HG03159 (cell line): ENCODE results near the gene BABAM2.
"Not testable (repeated sequence)": the region's sequence is repeated elsewhere in the genome, so short reads cannot be mapped to it uniquely, and the experiment has no call there.

Experiments
- ATAC-seq: cut with Tn5 transposase; IDR thresholded peaks from one replicate; pipeline ENCODE4 v1.9.1; 2021; ENCODE audit warnings: mild to moderate bottlenecking, moderate library complexity; ENCODE audit not compliant: unreplicated experiment

The BABAM2 gene

DNA sequence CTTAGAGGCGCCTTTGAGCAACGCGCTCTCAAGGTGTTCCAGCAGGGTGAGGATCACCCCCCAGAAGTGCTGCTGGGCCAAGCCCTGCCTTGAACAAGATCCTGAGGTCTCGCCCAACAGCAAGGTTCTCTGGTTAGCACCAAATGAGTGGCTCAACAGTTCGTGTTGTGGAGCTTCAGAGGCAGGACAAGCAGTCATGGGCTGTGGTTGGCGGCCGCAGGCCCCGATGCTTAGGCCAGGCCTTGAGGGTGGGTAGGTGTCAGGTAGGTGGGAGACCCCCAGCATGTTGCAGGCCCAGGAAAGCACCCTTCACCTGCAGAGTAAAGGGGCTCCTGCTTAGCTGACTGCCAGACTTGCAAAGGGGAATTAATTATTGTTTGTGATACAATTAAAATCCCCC, 431.9 kb downstream of the BABAM2 start:
- no peak for ATAC-seq

DNA sequence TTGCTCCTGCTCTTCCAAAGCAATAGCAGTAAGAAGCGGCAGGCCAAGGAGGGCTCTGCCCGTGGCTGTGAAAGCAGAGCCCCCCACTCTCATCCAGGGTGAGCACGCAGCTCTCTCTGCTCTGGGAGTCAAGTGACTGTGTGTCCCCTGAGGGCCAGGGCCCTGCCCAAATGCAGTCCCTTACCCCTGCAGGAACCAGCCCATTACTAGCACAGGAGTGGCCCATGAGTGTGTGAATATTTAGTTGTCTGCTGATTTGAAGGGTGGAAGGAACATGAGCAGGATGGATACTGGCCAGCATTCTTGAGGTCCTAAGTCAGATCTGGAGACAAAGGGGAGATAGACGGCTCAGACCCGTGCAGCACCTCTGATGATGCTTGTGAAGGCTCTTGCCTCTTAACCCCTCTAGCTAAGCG, 432.5 kb downstream of the BABAM2 start:
- ATAC-seq = no peak

DNA sequence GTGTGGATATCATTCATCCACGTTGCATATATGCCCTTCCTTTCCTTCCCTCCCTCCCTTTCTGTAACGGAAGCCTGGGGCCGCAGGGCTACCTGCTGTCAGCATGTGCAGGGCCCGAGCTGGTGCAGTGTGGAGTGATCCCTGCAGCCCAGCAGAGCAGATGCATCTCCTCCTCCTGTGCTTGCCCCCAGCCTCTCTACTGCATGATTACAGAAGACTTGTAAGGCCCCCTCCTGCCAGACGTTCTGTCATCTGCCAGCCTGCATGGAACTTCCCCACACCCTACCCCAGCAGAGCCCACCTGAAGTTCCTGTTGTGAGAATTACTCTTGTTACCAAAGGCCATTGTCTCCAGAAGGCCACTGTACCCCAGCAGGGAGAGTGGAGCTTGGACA, 434.6 kb downstream of the BABAM2 start:
- no peak for ATAC-seq

DNA sequence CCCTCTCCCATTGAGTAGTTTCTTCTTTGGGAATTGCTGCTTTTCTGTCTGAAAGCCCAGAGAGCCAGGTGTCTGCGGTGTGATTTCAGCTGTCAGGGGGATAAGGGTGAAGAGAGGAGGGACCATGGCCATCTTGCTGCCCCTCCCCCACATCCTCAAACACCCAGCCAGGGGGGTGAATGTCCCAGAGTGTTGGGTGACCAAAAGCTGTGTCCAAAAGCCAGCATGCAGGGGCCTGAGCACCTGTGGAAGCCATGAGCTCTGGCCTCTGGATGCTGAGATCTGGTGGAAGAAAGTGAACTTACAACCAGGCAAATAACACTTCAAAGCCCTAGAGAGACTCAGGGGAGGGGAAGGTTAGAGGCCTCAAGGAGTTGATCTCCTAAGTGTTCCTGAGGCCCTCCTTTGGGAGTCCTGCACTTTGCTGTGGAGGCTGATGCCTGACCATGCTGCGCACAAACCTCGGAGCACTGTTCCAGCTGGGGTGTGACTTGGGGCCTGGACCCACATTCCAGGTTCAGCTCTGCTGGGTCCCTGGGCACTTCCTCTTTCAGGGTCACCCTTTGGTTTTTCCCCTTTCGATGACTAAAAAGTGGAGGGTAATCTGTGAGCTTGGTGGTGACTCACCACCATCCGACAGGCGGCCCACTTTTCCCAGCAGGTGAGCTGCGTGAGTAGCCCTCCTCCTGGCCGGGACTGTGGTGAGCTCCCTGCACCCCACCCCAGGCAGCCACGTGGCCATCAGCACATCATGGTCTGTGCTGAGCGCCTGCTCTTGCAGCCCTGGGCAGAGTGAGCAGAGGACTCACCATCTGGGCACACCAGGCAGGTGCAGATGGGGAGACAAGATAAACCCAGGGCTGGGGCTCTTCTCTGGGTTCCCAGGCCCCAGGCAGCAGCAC, 435.3 kb downstream of the BABAM2 start:
- no peak for ATAC-seq

DNA sequence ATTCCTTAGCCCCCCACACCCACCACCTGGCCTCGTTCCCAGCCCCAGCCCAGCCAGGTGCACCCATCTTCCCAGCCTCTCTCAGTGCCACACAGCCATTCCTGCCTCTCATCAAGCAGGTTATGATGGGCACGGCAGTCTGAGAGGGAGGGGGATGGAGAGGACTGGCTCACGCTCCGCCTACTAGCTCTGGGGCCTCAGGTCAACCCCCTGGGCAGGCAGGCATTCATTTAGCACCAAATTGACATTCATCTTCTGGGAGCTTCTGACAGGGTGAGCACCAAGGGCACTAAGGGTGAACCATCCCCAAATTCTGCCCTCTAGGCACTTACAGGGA, 435.9 kb downstream of the BABAM2 start:
- ATAC-seq = no peak

DNA sequence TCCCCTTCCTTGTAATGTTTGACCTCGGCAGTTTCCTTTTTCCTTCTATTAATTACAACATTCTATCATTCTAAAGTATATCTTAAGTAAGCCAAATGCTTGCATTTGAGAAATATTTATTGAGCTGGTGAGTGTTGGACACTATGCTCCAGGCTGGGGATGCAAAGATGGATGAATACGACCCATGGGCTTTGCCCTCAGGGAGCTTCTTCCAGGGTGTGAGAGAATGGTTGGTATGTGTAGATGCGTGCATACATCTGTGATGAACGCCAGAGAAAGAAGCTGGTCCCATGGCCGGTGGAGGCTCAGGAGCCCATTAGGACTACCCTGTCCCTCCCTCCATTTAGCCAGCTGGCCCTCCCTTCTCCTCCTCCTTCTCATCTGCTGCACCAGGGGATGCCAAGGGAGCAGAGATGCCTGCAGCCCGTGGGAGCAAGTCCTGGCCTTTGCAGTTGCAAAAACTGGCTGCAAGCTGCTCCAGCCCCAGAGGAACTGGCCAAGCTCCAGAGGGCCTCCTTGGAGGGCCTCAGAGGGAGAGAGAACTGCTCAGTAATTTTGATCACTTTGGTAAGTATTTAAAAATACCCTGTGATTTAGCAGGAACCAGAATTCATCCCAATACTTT, 436.5 kb downstream of the BABAM2 start:
- no peak for ATAC-seq

DNA sequence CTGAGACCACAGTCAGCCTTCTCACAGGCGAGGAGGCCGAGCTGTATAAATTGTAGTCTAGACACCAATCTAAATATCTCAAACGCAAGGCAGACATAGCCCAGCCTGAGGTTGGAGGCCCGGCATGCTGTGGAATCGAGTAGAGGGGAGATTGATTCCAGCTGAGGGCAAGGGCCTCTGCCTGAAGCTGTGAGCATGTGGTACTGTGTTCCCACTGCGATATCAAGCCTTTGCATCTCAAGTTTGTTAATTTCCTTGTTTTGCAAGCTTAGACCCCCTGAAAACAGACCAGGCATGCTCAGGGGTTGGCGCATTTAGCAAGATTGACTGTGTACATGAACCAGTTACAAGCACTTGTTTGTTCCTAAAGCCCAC, 437.0 kb downstream of the BABAM2 start:
- no peak for ATAC-seq

DNA sequence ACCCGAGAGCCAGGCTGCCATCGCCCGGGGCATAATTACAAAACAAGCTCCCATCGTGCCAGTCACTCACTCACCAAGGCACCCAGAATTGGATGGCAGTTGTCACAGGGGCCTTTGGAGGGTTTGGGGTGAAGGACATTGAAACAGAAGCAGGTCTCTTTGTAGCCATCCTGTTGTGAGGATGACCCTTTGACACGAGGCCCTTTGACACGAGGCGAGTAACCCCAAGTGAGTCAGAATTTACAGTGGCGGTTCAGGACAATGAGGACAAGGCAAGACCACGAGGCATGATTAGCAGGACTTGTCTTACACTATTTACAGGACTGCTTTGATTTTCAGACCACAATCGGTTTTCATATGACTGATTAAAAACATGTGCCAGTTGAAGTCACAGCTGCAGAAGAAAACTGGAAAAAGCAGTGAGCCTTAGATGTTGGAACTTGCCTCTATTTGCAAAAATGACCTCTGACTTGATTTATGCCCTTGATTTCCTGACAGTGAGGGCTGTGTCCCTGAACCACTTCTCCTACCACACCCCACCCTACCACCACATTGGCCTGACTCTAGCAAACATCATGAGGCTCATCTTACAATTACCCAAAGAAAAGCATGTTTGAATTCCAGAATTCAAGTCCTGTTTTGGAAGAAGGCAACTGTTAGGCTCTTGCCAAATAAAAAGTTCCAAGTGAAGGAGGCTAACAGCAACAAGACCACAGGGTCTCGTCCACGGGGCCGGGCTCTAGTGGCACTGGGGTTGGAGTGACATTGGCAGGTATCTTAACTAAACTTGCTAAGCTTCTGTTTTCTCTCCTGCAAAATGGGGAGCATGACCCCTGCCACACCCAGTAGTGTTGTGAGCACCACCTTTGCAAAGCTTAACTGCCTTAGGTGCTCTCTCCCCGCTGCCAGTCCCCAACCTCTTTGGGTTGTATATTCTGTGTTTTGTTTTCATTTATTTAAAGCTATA, 437.7 kb downstream of the BABAM2 start:
- no peak for ATAC-seq

DNA sequence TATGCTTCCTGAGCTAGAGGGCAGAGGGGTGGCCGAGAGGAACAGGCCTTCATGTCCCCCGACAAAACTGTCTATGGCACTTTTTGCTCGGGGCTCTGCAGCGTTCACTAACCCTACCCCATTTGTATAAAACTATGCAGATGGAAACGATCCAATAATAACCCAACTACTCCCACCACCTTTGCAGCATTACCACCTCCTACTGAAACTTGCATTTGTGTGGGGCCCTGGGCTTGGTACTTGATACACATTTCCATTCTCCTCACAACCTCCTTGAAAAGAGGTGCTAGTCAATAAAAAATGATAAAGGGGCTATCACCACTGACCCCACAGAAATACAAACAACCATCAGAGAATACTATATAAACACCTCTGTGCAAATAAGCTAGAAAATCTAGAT, 438.7 kb downstream of the BABAM2 start:
- ATAC-seq = no peak

DNA sequence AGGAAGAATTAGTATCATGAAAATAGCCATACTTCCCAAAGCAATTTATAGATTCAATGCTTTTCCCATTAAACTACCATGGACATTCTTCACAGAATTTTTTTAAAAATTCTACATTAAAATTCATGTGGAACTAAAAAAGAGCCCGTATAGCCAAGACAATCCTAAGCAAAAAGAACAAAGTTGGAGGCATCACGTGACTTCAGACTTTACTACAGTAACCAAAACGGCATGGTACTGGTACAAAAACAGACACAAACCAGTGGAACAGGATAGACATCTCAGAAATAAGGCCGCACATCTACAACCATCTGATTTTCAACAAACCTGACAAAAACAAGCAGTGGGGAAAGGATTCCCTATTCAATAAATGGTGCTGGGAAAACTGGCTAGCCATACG, 440.2 kb downstream of the BABAM2 start:
- not testable (repeated sequence) for ATAC-seq

DNA sequence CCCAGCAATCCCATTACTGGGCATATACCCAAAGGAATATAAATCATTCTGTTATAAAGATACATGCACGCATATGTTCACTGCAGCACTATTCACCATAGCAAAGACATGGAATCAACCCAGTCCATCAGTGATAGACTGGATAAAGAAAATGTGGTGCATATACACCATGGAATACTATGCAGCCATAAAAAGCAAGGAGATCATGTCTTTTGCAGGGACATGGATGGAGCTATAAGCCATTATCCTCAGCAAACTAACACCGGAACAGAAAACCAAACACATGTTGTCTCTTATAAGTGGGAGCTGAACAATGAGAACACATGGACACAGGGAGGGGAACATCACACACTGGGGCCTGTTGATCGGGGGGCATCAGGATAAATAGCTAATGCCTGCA, 441.3 kb downstream of the BABAM2 start:
- not testable (repeated sequence) for ATAC-seq

DNA sequence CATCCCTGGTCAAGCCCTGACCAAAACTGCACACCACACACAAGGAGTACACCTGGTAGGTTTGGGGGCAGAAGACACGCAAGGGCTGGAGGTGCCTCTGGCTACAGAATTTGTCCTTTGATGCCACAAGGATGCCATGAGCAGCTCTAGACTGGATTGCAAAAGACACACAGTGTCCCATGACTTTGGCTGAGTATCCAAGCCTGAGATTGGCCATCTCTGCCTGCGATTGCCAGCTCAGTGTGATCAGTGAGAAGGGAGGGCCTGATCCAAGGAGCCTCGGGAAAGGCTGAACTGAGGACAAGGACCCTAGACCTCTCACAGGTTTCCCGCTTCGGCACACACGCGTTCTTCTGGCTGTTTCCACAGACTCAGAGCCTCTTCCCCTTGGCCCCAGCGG, 442.2 kb downstream of the BABAM2 start:
- no peak for ATAC-seq

DNA sequence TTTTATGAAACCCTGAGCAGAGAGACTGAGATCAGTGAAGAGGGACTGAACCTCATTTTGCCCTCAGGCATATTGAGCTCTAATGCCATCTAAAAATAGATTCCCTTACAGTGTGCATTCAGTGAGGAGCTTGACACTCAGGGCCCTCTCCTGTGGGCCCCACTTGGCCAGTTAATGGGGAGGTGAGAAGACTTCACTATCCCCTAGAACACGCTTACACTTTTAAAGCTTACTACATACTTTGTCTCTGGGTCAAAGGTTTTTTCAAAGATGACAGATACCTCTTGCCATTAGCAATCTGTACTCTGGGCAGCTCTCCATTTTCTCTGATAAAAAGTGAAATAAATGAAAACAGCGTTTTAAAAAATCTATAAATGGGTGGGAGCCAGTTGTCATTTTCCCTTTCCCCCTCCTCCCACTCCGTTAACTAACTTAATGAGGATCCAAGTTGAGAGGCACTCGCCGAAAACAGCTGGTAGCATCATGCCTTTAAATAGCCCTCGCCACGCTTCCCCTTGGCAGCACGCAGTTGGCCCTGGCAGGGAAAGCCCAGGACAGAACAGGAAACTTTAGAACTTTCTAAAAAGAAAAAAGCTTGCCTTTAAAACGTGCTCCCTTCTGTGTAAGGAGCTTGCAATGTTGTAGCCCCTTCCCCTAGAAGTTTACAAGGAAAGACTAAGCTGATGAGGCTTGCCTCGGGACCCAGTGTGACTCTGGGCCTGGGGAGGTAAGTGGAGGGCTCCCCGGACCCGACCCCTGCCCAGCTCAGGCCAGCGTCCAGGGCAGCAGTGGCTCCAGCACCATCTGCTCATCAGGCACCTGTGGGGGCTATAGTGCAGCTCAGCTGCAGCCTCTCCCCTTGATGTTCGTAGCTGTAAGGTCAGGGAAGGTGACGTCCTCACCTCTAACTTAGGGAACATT, 443.3 kb downstream of the BABAM2 start:
- no peak for ATAC-seq

DNA sequence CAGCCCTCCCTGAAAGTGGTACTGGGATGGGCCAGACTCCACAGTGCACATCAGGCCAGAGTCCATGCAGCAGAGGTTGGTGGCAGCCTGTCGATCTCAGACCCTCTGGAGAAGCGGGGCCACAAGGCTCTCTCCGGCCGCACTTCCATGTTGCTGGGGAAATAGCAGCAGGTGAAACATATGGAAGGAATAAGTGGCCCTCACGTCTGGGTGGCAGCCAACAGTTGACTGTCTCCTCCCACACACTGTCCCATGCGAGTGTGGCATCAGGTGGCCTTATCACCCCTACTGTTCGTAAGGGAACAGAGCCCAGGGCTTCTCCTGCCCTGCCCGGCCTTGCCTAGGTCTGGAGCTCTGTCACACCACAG, 444.0 kb downstream of the BABAM2 start:
- no peak for ATAC-seq

DNA sequence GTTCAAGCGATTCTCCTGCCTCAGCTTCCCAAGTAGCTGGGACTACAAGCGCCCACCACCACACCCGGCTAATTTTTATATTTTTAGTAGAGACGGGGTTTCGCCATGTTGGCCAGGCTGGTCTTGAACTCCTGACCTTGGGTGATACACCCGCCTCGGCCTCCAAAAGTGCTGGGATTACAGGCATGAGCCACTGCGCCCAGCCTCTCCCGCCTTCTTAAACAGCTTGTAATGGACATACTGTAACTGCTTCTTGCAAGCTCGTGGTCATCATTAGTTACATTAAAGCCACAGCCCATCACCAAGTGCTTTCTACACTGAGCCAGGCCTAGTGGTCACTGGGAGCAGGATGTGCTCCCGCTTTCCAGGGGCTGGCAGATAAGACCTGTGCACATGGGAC, 444.7 kb downstream of the BABAM2 start:
- ATAC-seq = not testable (repeated sequence)

DNA sequence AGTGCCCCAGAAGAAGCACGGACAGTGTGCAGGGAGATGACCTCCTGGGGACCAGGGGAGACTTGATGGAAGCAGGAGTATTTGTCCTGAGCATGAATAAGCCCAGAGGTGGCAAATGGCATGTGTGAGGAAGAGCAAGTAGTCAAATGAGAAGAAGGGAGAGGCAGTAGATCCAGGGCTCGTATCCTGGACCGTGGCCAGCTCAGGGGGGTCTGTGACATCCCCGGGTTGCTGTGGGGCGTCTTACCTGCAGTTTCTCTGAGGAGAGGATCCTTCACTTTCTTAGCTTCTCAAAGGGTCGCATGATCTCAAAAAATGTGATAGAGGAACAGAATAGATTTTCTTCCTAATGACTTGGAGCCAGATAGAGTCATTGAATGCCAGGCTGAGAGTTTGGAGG, 445.1 kb downstream of the BABAM2 start:
- ATAC-seq = no peak

DNA sequence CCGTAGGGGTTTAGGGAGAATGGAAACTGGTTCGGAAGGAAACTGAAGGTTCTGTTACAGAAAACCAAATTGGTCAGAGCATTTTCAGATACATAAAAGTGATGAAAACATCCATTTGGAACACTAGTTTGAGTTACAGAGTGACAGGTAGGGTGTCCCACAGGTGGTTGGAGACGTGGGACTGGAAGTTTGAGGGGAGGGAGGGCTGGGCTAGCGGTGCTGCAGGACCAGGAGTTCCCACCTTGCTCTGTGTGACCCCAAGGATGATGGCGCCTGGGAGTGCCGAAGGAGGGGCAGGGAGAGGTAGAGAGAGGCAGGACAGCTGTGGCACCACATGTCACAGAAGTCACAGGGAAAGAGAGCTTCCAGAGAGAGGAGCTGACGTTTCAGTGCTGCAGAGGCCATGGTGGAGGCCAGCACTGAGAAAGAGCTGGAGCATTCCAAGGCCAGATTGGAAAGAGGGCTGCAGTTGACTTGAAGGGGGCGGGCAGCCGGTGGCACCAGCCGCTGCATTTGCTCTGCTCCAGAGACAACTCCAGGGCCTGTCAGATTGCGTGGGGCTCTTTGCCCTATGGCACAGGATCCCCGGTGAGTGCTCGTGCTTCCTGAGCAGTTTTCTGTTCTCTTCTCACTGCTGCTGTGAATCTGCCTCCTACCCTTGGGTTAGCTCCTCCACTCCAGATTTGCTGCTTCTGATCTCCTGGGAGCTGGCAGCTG, 445.9 kb downstream of the BABAM2 start:
- no peak for ATAC-seq

DNA sequence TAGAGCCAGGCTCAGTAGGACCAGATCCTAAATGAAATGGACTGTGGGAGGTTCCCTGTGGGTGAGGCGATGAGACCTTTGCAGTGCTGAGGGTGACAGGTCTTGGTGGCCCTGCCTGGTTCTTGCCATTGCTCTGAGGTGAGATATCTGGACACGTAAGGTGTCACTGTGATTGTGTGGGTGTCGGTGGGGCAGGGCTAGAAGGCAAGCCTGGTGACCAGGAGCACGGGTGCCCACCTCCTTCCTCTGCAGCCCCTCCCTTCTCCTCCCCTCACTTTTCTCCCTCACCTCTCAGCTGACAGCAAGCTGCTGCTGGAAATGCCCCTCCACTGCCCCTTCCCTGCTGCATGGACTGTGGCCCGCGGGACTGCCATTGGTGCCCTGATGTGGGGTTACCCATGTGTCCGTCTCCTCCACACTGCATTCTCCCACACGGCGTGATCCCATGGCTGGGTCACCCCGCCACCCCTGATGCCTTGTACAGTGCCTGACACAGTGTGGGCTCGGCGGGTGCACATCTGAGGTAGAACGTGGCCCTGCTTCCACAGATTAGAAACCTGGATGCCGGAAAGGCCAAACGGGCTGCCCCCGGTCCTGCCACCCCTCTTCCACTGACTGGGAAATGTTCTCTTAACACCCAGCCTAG, 446.6 kb downstream of the BABAM2 start:
- ATAC-seq = no peak

DNA sequence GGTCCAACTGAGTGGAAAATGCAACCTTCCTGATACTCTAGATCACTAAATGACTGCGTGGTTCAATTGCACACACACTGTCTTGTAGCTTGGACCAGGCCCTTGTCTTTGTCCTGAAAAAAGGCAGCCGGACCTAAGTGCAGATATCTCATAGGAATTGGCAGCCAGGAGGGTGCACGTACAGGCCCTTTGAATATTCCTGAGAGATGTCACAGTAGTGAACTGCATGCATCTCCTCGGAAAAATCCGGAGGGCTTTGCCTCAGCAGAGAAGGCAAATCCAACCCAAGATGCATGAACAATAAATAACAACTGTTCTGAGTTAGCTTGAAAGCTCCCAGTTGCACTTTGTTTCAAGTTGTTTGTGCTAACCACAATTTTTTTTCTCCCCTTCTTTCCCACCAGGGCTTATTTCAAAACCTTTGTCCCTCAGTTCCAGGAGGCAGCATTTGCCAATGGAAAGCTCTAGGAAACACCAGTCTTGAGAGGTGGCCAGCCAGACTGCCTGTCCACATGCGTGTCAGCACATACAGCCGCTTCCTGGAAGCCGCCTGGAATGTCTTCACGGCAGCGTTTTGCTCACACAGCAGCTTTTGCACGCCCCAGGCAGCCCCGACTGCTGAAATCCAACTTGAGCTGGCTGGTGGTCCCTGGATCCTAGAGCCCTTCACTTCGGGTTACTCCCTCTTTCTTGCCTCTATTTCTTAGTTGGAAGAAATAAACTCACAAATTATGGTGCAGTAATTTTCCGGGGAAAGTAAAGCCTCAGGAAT, 447.7 kb downstream of the BABAM2 start:
- no peak for ATAC-seq
